Measurements from ENCODE around the gene TMEM140.
"Not testable (repeated sequence)": the region's sequence is repeated elsewhere in the genome, so short reads cannot be mapped to it uniquely, and the experiment has no call there.

The TMEM140 gene

GRCh38 chr7:135167365-135167917 lies 19.6 kb downstream of the TMEM140 start:
- no peak for DNase-seq (ENCODE audit: low read depth)
- no peak for TF ChIP-seq CTCF (IDR thresholded peaks at IDR 0.05; ENCODE audit: control insufficient read depth, insufficient read depth, low read depth, low read length, missing control alignments)
- no peak overlapping the region for H3K4me3 ChIP-seq (ENCODE audit: control insufficient read depth, low read depth, low read length)

DNA sequence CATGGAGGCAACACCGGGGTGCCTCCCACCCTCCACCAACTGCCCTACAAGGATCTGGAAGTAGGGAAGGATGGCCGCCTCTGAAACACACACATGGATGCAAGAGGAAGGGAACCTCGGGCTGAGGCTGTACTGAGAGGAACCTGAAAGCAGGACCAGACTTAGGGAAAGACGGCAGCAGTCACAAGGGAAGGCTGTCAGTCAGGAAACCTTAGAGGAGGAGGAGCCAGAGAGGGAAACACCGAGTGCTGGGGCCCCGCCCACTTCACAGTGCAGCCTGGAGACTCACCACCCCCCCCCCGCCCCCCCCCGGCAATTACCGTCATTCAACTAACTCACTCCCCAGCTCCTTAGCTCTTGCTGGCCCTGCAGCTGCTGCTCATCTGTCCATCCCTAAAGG lies 20.1 kb downstream of the TMEM140 start:
- no peak for DNase-seq (ENCODE audit: low read depth)
- no peak for TF ChIP-seq CTCF (IDR thresholded peaks at IDR 0.05; ENCODE audit: control insufficient read depth, insufficient read depth, low read depth, low read length, missing control alignments)
- H3K4me3 ChIP-seq (ENCODE audit: control insufficient read depth, low read depth, low read length), result no peak overlapping the region

DNA sequence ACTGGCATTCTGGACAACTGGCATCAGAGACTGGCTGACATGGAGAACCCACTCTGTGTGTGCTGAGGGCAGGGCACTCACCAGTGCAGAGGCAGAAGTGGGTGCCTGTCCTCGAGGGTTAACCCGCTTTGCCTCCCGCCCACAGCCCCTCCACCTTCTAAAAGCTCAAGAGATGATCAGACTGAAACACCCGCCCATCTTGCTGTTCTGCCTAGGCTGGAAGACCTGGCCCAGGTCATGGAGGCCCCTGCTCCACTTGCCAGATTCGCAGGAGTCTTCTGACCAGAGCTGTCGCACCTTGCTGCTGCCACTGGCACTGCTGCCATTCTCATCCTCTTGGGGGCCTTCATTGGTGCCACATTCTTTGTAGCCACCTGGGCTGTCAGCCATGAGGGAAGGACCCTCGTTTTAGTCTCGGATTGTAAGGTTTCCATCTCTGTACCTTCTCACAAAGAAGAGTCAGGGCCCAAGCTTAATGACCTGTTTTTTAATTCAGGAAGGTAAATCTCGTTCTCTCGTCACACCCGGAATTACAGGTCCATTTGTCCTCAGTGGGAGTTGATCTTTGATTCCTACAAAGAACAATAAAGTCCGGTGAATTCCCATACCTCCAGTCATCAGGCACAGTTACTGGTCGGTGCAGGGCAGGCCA lies 20.7 kb downstream of the TMEM140 start:
- TF ChIP-seq CTCF (IDR thresholded peaks at IDR 0.05; ENCODE audit: control insufficient read depth, insufficient read depth, low read depth, low read length, missing control alignments), result no peak
- no peak overlapping the region for H3K4me3 ChIP-seq (ENCODE audit: control insufficient read depth, low read depth, low read length)
- DNase-seq (ENCODE audit: low read depth), result no peak

DNA sequence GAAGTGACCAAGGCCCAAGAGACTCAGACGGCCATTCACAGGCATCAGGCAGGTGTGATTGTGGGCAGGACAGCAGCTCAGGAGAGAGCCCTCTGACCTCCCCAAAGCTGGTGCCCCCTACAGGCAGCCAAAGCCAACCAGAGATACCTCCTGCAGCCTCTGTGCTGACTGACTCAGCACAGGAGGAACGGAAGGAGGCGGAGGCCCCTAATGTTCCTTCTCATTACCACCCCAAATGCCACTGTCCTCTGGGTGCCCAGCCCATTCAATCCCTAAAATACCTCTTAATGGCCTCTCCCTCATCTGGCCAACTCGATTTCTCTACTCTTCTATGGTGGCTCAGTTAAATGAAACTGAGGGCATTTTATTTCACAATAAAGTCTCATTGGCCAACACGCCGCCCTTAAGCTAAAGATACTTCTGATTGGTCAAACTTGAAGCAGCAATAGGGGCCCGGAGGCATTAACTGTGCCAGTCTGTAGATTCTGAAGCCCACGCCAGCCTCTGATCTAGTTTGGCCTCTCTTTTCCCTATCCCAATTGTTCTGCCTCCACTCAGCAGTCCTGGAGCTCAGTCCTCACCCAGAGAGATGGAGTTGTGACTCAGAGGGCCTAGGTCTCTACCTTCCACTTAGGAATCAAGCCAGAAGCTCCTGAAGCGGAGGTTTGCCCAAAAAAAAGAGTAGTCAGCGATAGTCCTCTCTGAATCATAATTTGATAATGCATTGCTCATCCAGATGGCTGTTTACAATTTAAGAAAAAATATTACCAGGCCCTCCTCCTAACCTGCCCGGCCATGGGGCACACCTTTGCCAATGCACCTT lies 21.5 kb downstream of the TMEM140 start:
- H3K4me3 ChIP-seq (ENCODE audit: control insufficient read depth, low read depth, low read length), result peak overlapping the region; percentile 85
- TF ChIP-seq CTCF (IDR thresholded peaks at IDR 0.05; ENCODE audit: control insufficient read depth, insufficient read depth, low read depth, low read length, missing control alignments), result peak; percentile 31
- no peak for DNase-seq (ENCODE audit: low read depth)

DNA sequence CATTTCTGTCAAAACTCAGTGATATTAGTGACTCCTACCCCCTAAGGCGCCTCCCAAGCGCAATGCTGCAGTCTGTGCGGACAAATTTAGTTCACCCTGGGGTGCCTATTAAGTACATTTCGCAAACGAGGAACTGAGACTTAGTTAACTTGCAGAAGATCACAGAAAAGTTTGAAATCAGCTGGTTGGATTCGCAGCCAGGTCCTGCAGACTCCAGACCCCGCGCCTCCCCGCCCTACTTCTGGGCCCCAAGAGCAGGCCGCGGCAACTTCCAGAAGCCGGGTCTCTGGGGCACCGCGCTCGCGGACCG lies 22.0 kb downstream of the TMEM140 start:
- no peak for TF ChIP-seq CTCF (IDR thresholded peaks at IDR 0.05; ENCODE audit: control insufficient read depth, insufficient read depth, low read depth, low read length, missing control alignments)
- DNase-seq (ENCODE audit: low read depth), result no peak
- H3K4me3 ChIP-seq (ENCODE audit: control insufficient read depth, low read depth, low read length), result peak overlapping the region; percentile 85

DNA sequence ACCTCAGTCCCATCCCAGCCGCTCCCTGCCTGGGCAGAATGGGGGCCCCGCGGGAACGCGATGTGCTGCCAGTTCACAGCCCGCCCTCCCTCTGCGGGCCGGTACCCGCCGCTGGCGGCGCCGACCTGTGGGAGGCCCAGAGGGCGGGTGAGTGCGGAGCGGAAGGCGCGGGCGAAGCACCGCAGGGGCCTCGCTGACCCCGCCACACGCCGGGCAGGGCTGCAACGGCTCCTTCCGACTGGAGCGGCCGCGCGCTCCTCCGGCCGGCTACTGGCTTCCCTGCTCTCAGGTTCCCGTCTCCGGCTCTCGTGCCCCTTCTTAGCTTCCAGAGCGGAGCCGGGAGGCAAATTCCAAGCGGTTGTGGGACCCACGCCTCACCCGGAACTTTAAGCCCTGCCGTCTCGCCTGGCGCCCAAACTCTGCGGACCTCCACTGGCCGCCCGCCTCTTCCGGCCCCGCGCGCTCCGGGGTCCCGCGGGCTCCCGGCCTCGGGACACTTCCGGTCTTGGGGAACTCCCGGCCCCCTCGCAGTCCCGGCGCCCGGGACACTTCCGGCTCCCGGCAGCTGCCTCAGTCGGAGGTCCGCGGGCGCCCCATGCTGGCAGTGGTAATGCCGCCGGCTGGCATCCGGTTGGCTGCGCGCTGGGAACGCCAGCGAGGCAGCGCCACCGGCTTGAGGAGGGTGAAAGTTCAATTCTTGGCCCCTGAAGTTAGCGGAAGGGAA lies 22.6 kb downstream of the TMEM140 start, which contains the start of gene CYREN:
CYREN (minus strand) TSS at position 434 of the 724 bp plus-strand sequence. CDS start 1,785 bp downstream, outside the sequence.
- peak; percentile 62 for TF ChIP-seq CTCF (IDR thresholded peaks at IDR 0.05; ENCODE audit: control insufficient read depth, insufficient read depth, low read depth, low read length, missing control alignments)
- peak; percentile 59 for DNase-seq (ENCODE audit: low read depth)
- peak within 1 kb of the TSS; percentile 85 for H3K4me3 ChIP-seq (ENCODE audit: control insufficient read depth, low read depth, low read length)

DNA sequence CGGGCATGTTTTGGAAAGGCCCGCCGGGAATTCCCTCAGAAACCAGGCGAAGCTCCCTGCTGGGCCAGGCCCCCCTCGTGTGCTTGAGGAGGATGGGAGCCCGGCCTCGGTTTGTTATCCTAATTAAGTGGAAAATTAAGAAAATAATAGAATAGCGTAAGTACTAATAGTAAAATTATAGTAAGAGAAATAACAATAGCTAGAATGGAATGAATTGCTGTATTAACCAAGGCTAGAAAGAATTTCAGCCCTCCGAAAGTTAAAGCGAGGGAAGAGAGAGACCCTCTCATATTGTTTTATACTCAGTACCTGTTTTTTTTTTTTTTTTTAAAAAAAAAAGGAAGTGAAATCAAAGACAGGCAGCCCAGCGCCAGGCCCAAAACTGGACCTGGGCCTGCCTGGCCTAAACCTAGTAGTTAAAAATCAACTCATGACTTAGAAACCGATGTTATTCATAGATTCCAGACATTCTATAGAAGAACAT lies 23.2 kb downstream of the TMEM140 start:
- H3K4me3 ChIP-seq (ENCODE audit: control insufficient read depth, low read depth, low read length), result peak overlapping the region; percentile 85
- DNase-seq (ENCODE audit: low read depth), result not testable (repeated sequence)

GRCh38 chr7:135171581-135172291 lies 23.9 kb downstream of the TMEM140 start:
- not testable (repeated sequence) for H3K4me3 ChIP-seq (ENCODE audit: control insufficient read depth, low read depth, low read length); DNase-seq (ENCODE audit: low read depth)

- DNase-seq (ENCODE audit: low read depth); H3K4me3 ChIP-seq (ENCODE audit: control insufficient read depth, low read depth, low read length): not testable (repeated sequence)
Observed at GRCh38 chr7:135173916-135174315, 26.0 kb downstream of the TMEM140 start.
